K562 (cell line): ENCODE data around the gene SGMS1. TPM values are rescaled to one million over a fixed set of nuclear protein-coding genes. Genes with fewer than 3 reads are reported as not detected.

Experiments used
- BACH1 ChIP-seq: fragments of 200-800 bp; sonication (Bioruptor generic); IDR thresholded peaks from 2 replicates; pipeline ENCODE4 v1.6.1; 2016; ENCODE audit warnings: missing genetic modification characterization, missing compliant biosample characterization
- CEBPG ChIP-seq, 3 experiments: fragments of 200-800 bp in 1 of 3; sonication (Bioruptor generic) in 1 of 3; sonication (generic) in 1 of 3; formaldehyde crosslinking in 1 of 3; IDR thresholded peaks in 2 of 3; conservative IDR thresholded peaks in 1 of 3; 2 replicates each; pipeline versions ENCODE4 v1.6.1 to v1.8.0; 2016 to 2022; ENCODE audit warnings: missing compliant biosample characterization in 2 of 3, missing genetic modification characterization in 2 of 3, mild to moderate bottlenecking in 1 of 3, missing genetic modification reagents in 1 of 3
- DMBX1 ChIP-seq: fragments of 250-450 bp; sonication (Bioruptor Pico); IDR thresholded peaks from 2 replicates; pipeline ENCODE4 v1.8.0; 2022; ENCODE audit warnings: inconsistent platforms, mild to moderate bottlenecking, moderate library complexity, borderline replicate concordance
- E2F5 ChIP-seq: sonication (generic); formaldehyde crosslinking; IDR thresholded peaks from 2 replicates; pipeline ENCODE4 v1.8.0; 2022; ENCODE audit warnings: mild to moderate bottlenecking, missing genetic modification reagents
- ETV1 ChIP-seq: fragments of 450-650 bp; conservative IDR thresholded peaks from 2 replicates; pipeline ENCODE4 v1.6.1; 2016; ENCODE audit warnings: missing genetic modification characterization, control low read depth, low read depth, missing compliant biosample characterization
- FOXK1 ChIP-seq: sonication (generic); formaldehyde crosslinking; IDR thresholded peaks from 2 replicates; pipeline ENCODE4 v1.8.0; 2022; ENCODE audit warnings: missing genetic modification reagents, mild to moderate bottlenecking, borderline replicate concordance
- JUND ChIP-seq, 2 experiments: IDR thresholded peaks; 2 replicates in 1 of 2; 3 replicates in 1 of 2; pipeline ENCODE4 v1.6.1; 2011; ENCODE audit warnings: borderline replicate concordance in 2 of 2, low read depth in 2 of 2, low read length in 2 of 2, improper control_type of control experiment in 1 of 2, missing biosample characterization in 1 of 2, missing genetic modification characterization in 1 of 2, missing genetic modification reagents in 1 of 2
- KLF1 ChIP-seq: fragments of 450-650 bp; IDR thresholded peaks from 2 replicates; pipeline ENCODE4 v1.6.1; 2016; ENCODE audit warnings: missing genetic modification characterization, missing compliant biosample characterization
- PTRF ChIP-seq: fragments of 450-650 bp; IDR thresholded peaks from 2 replicates; pipeline ENCODE4 v1.6.1; 2016; ENCODE audit warnings: mild to moderate bottlenecking, missing genetic modification characterization, missing compliant biosample characterization
- RNF2 ChIP-seq: sonication (generic); IDR thresholded peaks from 2 replicates; pipeline ENCODE4 v1.6.1; 2016
- SMAD4 ChIP-seq: fragments of 250-450 bp; sonication (Bioruptor Pico); conservative IDR thresholded peaks from 2 replicates; pipeline ENCODE4 v1.8.0; 2021; ENCODE audit warnings: inconsistent platforms, mild to moderate bottlenecking, moderate library complexity
- SMARCA4 ChIP-seq: fragments of 450-650 bp; IDR thresholded peaks from 2 replicates; pipeline ENCODE4 v1.6.1; 2016
- SMARCE1 ChIP-seq: fragments of 450-650 bp; IDR thresholded peaks from 2 replicates; pipeline ENCODE4 v1.7.1; 2016; ENCODE audit warnings: mild to moderate bottlenecking
- TCF3 ChIP-seq: sonication (generic); formaldehyde crosslinking; IDR thresholded peaks from 2 replicates; pipeline ENCODE4 v1.4.0; 2020; ENCODE audit warnings: mild to moderate bottlenecking, missing genetic modification reagents
- XRCC5 ChIP-seq: fragments of 200-400 bp; formaldehyde crosslinking; IDR thresholded peaks from 2 replicates; pipeline ENCODE4 v1.6.1; 2017; ENCODE audit warnings: low read depth, mild to moderate bottlenecking, low read length
- YBX1 ChIP-seq: fragments of 450-650 bp; IDR thresholded peaks from 2 replicates; pipeline ENCODE4 v1.7.1; 2016; ENCODE audit warnings: mild to moderate bottlenecking
- ZNF143 ChIP-seq: sonication (generic); formaldehyde crosslinking; IDR thresholded peaks from 2 replicates; pipeline ENCODE4 v1.9.0; 2022; ENCODE audit warnings: mild to moderate bottlenecking, missing genetic modification reagents
- ZNF217 ChIP-seq: sonication (generic); formaldehyde crosslinking; IDR thresholded peaks from 2 replicates; pipeline ENCODE4 v1.8.0; 2022; ENCODE audit warnings: mild to moderate bottlenecking, missing genetic modification reagents
- ZNF232 ChIP-seq: sonication (generic); formaldehyde crosslinking; IDR thresholded peaks from 2 replicates; pipeline ENCODE4 v1.8.0; 2022; ENCODE audit warnings: mild to moderate bottlenecking, missing genetic modification reagents
- ZNF668 ChIP-seq: fragments of 250-450 bp; sonication (Bioruptor Pico); IDR thresholded peaks from 2 replicates; pipeline ENCODE4 v1.8.0; 2022; ENCODE audit warnings: mild to moderate bottlenecking, inconsistent platforms
- polyA plus RNA-seq, 8 experiments: library from polyadenylated mRNA; depleted of rRNA in 4 of 8; stranded (reverse) in 5 of 8; unstranded in 3 of 8; fragments of >200 nt; fragmentation: Nextera tagmentation in 2 of 8; fragmentation: Illumina TruSeq in 1 of 8; extraction: Ambion mirVana in 2 of 8; extraction: Trizol in 1 of 8; gene quantifications; 2 replicates each; pipeline versions ENCODE4 v1.2.1 to v1.2.3, GENCODE V29; 2011 to 2014; ENCODE audit warnings: inconsistent platforms in 1 of 8, missing spikeins in 1 of 8
- total RNA-seq, 7 experiments: library from RNA; depleted of rRNA in 6 of 7; stranded (reverse); fragments of >200 nt in 6 of 7; fragmentation: Illumina TruSeq in 2 of 7; extraction: Trizol in 2 of 7; gene quantifications; 2 replicates each; pipeline versions ENCODE4 v1.2.1 to v1.2.3, GENCODE V29; 2011 to 2021; ENCODE audit warnings: low replicate concordance in 1 of 7
- TF ChIP-seq, protein P1 (sequence below): sonication (generic); formaldehyde crosslinking; IDR thresholded peaks from 2 replicates; pipeline ENCODE4 v1.8.0; 2022; ENCODE audit warnings: missing genetic modification reagents, mild to moderate bottlenecking, borderline replicate concordance
- TF ChIP-seq, protein P2 (sequence below): sonication (generic); formaldehyde crosslinking; IDR thresholded peaks from 2 replicates; pipeline ENCODE4 v1.8.1; 2022; ENCODE audit warnings: missing genetic modification reagents

Gene SGMS1
- total and polyA plus RNA-seq, 9 of the 15 experiments (the other 6 are each of a cell fraction or from before 2014, with no cell fraction given), result 22.6 to 232 (median 82.2) TPM

DNA sequence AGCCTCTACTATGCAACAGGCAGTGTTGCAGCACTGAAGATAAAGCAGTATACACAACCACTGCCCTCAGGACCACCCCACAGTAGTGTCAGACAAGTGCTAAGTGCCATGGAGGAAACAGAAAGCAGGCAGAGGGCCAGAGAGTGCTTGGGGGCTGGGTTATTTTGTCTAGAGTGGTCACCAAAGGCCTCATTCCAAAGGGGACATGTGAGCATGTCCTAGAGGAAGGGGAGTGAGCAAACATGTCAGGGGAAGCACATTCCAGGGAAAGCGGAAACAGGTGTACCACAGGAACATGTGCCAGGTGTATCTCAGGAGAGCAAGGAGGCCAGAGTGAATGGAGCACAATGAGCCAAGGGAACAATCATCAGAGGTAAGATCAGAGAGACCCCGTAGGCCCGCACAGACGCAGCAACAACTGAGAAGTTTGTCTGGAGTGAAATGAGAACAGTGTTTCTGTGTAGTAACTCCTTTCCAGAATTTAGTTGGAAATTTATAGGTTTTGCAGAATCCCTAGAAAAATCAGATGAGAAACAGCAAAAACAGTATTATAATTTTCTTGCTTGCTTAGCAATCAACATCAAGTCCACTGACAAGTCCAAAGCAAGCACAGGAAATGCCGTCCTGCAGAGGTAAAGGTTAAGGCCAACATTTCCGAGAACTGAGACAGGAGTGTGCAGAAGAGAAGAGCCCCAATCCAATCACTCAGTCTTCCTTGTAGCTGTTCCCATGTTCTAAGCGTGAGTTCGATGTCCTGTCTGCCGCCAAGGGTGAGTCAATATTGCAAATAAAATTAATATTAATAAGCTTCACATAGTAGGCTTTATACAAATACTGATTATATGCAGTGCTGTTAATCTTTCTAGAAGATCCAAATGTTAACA, 67.3 kb downstream of the SGMS1 start (continued):
- TF ChIP-seq JUND (IDR thresholded peaks at IDR 0.05; ENCODE audit: borderline replicate concordance, low read depth, low read length) (peak; percentile 5; the same call in 1 of the 2 replicates), JUND (tag; IDR thresholded peaks at IDR 0.05; ENCODE audit: borderline replicate concordance, low read depth, low read length) (peak; percentile 19; the same call in 1 of the 3 replicates), PTRF (tag) (no peak), E2F5 (no peak), XRCC5 (0 out of 2 replicates have a peak, but pooled peaks have one; percentile 27), ETV1 (0 out of 2 replicates have a peak, but pooled peaks have one; percentile 13), KLF1 (tag) (no peak), DMBX1 (CRISPR knock-in tag) (peak; percentile 68; the same call in 1 of the 2 replicates), ZNF232 (CRISPR knock-in tag) (0 out of 2 replicates have a peak, but pooled peaks have one; percentile 52), ZNF143 (no peak), SMAD4 (CRISPR knock-in tag) (0 out of 2 replicates have a peak, but pooled peaks have one; percentile 38), BACH1 (tag) (peak; percentile 57; the same call in 1 of the 2 replicates), SMARCE1 (0 out of 2 replicates have a peak, but pooled peaks have one; percentile 30), RNF2 (no peak), TCF3 (CRISPR knock-in tag) (0 out of 2 replicates have a peak, but pooled peaks have one; percentile 4), ZNF668 (no peak), ZNF217 (CRISPR knock-in tag) (no peak), CEBPG (CRISPR knock-in tag; IDR thresholded peaks at IDR 0.05) (peak; percentile 19; the same call in 1 of the 2 replicates), CEBPG (tag; conservative IDR thresholded peaks at IDR 0.05 in 1 of 2, IDR thresholded peaks at IDR 0.05 in 1 of 2) (no peak), FOXK1 (peak; percentile 65; the same call in 1 of the 2 replicates), YBX1 (no peak), SMARCA4 (peak; percentile 59)
- TF ChIP-seq, protein P1, sequence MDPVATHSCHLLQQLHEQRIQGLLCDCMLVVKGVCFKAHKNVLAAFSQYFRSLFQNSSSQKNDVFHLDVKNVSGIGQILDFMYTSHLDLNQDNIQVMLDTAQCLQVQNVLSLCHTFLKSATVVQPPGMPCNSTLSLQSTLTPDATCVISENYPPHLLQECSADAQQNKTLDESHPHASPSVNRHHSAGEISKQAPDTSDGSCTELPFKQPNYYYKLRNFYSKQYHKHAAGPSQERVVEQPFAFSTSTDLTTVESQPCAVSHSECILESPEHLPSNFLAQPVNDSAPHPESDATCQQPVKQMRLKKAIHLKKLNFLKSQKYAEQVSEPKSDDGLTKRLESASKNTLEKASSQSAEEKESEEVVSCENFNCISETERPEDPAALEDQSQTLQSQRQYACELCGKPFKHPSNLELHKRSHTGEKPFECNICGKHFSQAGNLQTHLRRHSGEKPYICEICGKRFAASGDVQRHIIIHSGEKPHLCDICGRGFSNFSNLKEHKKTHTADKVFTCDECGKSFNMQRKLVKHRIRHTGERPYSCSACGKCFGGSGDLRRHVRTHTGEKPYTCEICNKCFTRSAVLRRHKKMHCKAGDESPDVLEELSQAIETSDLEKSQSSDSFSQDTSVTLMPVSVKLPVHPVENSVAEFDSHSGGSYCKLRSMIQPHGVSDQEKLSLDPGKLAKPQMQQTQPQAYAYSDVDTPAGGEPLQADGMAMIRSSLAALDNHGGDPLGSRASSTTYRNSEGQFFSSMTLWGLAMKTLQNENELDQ, result 0 out of 2 replicates have a peak, but pooled peaks have one; percentile 52
- TF ChIP-seq, protein P2, sequence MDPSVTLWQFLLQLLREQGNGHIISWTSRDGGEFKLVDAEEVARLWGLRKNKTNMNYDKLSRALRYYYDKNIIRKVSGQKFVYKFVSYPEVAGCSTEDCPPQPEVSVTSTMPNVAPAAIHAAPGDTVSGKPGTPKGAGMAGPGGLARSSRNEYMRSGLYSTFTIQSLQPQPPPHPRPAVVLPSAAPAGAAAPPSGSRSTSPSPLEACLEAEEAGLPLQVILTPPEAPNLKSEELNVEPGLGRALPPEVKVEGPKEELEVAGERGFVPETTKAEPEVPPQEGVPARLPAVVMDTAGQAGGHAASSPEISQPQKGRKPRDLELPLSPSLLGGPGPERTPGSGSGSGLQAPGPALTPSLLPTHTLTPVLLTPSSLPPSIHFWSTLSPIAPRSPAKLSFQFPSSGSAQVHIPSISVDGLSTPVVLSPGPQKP (CRISPR knock-in tag), result no peak
